Epidermal melanocyte (primary cell): Measurements from ENCODE around the gene KCNT1.
"Not testable (repeated sequence)": the region's sequence is repeated elsewhere in the genome, so short reads cannot be mapped to it uniquely, and the experiment has no call there.

Source experiments
- DNase-seq: peaks from one replicate; pipeline ENCODE4 v3.0.0; 2011; ENCODE audit warnings: low spot score; ENCODE audit not compliant: insufficient read length

Gene KCNT1

GRCh38 chr9:135672786-135673185 is 29.2 kb upstream of the KCNT1 start:
- DNase-seq, result not testable (repeated sequence)

DNA sequence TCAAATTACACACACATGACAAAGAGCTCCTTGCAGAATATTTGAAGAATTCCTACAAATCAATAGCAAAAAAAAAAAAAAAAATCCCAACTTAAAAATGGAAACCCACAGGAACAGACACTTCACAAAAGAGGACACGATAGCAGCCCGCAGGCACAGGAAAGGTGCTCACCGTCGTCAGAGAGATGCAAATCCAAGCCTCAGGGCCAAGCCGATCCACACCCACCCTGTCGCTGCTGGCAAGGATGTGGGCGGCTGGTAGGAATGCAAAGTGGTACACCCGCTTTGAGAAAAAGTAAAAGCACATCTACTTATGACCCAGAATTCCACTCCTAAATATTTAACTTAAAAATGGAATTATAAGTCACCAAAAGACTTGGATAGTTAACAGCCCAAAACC is 28.0 kb upstream of the KCNT1 start:
- no peak for DNase-seq

DNA sequence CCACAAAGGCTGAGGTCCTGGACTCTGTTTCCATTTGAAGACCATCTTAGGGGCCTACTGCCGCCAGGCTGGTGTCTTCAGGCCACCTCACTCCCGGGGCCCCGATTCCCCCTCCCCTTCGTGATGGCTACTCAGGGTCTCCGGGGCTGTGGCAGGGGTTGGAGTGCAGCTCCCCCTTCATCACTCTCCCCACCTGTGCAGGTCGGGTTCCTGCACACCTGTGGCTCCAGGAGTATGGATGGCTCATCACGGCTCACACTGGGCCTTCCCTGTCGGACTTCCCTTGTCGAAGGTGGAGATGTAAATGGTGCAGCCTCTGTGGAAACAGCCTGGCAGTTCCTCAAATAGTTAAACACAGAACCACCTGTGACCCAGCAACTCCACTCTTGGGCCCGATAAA is 27.0 kb upstream of the KCNT1 start:
- DNase-seq, result no peak

DNA sequence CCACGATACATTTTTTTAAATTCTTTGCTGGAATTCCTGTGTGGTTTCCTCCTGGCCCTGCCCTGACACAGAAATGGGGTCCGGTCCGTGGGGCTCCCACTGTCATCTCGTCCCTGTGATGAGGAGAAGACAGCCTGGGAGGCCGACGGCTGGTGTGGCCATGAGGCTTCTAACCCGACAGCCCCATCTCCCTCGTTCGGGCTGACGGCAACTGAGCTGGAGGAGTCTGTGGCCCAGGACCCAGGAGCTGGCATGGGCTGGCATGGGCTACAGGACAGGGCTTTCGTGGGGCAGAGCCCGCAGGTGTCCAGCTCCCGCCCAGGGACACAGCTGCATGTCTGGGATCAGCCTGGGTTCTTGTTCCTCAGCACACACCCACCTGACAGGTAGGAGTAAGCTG is 25.1 kb upstream of the KCNT1 start:
- DNase-seq, result no peak

- no peak for DNase-seq
Observed at GRCh38 chr9:135677641-135678168, 24.3 kb upstream of the KCNT1 start.

GRCh38 chr9:135678236-135679017 is 23.6 kb upstream of the KCNT1 start:
- DNase-seq, result no peak

- DNase-seq, result no peak
Observed at GRCh38 chr9:135680056-135680455, 21.9 kb upstream of the KCNT1 start.

GRCh38 chr9:135681161-135681560 is 20.8 kb upstream of the KCNT1 start:
- DNase-seq, result no peak

- DNase-seq, result no peak
Observed at GRCh38 chr9:135683401-135684034, 18.5 kb upstream of the KCNT1 start.

DNA sequence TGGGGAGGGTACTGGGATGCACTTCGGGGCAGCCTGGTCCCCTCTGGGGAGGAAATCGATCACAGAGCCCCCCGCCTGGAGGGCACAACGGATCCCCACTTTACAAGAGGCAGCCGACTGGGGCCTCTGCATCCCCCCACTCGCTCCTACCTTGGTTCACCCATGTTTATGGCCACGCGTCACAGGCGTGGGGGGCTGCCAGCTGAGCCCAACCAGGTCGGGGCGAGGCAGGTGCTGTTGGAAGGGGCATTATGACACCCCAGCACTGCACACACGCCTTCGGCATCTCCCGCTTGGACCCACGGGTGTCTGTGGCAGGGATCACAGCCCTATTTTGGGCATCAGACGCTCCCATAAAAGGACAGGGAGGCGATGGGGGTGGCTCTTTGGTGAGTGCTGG is 17.3 kb upstream of the KCNT1 start:
- DNase-seq, result no peak

DNA sequence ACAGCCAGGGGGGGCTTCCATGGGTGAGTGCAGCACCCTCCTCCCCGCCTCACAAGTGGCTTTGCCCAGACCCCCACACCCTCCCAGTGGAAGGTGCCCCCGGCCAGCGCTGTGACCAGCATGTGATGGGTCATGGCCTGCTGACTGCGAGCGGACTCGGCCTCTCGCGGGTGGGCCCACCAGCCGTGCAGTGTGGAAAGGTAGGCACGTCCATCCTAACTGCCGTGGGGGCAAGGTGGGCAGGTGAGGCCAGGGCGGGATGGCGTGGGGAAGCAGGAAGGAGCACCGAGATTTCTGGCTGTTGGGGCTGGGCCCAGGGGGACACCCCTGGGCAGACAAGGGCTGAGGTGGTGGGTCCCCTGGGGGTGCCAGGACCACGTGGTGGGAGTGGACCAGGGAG is 14.8 kb upstream of the KCNT1 start:
- no peak for DNase-seq

- no peak for DNase-seq
Observed at GRCh38 chr9:135689011-135689410, 13.0 kb upstream of the KCNT1 start.

DNA sequence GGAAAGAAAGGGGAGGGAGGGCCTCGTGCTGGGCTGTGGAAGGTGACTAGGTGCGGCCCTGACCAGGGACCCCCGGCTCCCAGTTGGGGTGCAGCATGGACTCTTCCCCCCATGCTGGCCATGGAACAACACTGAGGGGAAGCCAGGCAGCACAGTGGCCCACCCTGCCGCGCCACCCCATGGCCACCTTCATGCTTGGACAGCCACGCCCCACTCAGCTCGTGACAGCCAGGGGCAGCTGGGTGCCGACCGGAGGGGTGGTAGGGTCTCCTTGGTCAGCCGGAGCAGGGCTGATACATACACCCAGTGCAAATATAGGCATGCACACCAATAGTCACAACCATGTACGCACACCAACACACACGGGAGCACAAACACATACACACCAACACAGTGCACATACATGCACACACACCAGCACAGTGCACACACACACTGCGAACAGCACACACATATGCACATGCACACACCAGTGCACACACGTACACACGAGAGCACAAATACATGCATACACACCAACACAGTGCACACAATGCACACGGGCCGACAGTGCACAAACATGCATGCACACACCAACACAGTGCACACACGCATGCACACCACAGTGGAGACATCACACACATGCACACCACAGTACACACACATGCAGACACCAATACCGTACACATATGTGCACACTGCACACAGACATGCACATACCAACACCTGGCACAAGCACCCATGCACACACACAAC is 11.0 kb upstream of the KCNT1 start:
- no peak for DNase-seq

- no peak for DNase-seq
Observed at GRCh38 chr9:135692410-135692809, 9.6 kb upstream of the KCNT1 start.

- no peak for DNase-seq
Observed at GRCh38 chr9:135693265-135693664, 8.7 kb upstream of the KCNT1 start.

- DNase-seq, result no peak
Observed at GRCh38 chr9:135693771-135694170, 8.2 kb upstream of the KCNT1 start.

- no peak for DNase-seq
Observed at GRCh38 chr9:135694414-135694813, 7.6 kb upstream of the KCNT1 start.

GRCh38 chr9:135695036-135695435 is 6.9 kb upstream of the KCNT1 start:
- DNase-seq, result no peak

DNA sequence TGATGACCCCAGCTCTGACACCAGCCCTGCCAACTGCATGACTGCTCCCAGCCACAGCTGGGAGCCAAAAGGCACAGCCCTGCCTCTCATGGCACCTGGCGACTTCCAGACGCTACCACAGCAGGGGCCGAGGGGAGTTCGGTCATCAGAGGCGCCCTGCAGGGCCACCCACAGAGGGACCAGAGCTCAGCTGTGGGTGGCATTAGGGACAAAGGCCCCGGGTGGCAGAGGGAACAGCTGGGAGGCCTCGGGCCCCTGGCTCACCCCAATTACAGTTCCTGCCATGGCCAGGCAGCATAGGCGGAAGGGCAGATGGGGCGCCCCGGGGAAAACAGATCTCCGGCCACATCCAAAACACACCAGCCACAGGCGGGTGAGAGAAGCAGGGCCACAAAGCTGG is 6.3 kb upstream of the KCNT1 start:
- no peak for DNase-seq

GRCh38 chr9:135696446-135696845 is 5.5 kb upstream of the KCNT1 start:
- DNase-seq, result no peak

DNA sequence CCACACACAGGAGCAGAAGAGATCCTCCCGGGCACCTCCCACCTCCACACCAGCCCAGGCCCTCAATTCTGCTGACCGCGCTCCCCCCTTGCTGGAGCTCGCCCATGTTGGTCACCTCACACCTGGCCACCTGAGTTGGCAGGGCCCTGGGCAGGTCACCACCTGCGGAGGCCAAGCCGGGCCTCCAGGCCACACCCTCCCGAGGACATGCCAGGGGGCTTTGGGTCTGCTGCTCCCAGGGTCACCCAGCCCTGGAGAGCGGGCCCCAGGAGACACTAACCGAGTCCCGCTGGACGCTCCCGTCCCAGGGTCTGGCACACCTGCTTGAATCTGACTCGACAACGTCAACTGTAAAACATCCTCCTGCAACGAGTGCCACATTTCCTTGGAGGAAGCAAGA is 4.8 kb upstream of the KCNT1 start:
- no peak for DNase-seq

GRCh38 chr9:135698236-135698635 is 3.7 kb upstream of the KCNT1 start:
- DNase-seq, result no peak
